ENCODE measurements around the gene FZD4.

The FZD4 gene

GRCh38 chr11:86912238-86912637 is 43.0 kb downstream of the FZD4 start:
- no peaks in the 10 kb centered on the region for H3K4me1 ChIP-seq (ENCODE audit: control insufficient read depth in 1 of 2, insufficient read depth in 1 of 2, low read depth in 1 of 2, low read length in 1 of 2)
- H3K27ac ChIP-seq: no peak overlapping the region
- H3K36me3 ChIP-seq: no peaks in the 10 kb centered on the region
- H3K4me3 ChIP-seq (ENCODE audit: low read depth in 1 of 2, low read length in 1 of 2): no peak overlapping the region
- H3K27me3 ChIP-seq: no peaks in the 10 kb centered on the region
- H3K9me3 ChIP-seq: no peaks in the 10 kb centered on the region
- no peak for TF ChIP-seq CTCF (IDR thresholded peaks at IDR 0.05)

- H3K4me1 ChIP-seq (ENCODE audit: control insufficient read depth in 1 of 2, insufficient read depth in 1 of 2, low read depth in 1 of 2, low read length in 1 of 2): no peaks in the 10 kb centered on the region
- no peak overlapping the region for H3K4me3 ChIP-seq (ENCODE audit: low read depth in 1 of 2, low read length in 1 of 2)
- H3K36me3 ChIP-seq: no peaks in the 10 kb centered on the region
- H3K27ac ChIP-seq: no peak overlapping the region
- H3K9me3 ChIP-seq: no peaks in the 10 kb centered on the region
- no peak for TF ChIP-seq CTCF (IDR thresholded peaks at IDR 0.05)
- no peaks in the 10 kb centered on the region for H3K27me3 ChIP-seq
Observed at GRCh38 chr11:86910592-86910991, 44.6 kb downstream of the FZD4 start.

- no peak overlapping the region for H3K27ac ChIP-seq
- H3K27me3 ChIP-seq: no peaks in the 10 kb centered on the region
- no peaks in the 10 kb centered on the region for H3K4me1 ChIP-seq (ENCODE audit: control insufficient read depth in 1 of 2, insufficient read depth in 1 of 2, low read depth in 1 of 2, low read length in 1 of 2)
- no peaks in the 10 kb centered on the region for H3K9me3 ChIP-seq
- H3K4me3 ChIP-seq (ENCODE audit: low read depth in 1 of 2, low read length in 1 of 2): no peak overlapping the region
- H3K36me3 ChIP-seq: no peaks in the 10 kb centered on the region
- no peak for TF ChIP-seq CTCF (IDR thresholded peaks at IDR 0.05)
Observed at GRCh38 chr11:86906198-86906597, 49.0 kb downstream of the FZD4 start.

GRCh38 chr11:86905252-86905651 is 49.9 kb downstream of the FZD4 start:
- no peak overlapping the region for H3K27ac ChIP-seq
- H3K4me3 ChIP-seq (ENCODE audit: low read depth in 1 of 2, low read length in 1 of 2): no peak overlapping the region
- TF ChIP-seq CTCF (IDR thresholded peaks at IDR 0.05): no peak
- no peaks in the 10 kb centered on the region for H3K36me3 ChIP-seq
- H3K9me3 ChIP-seq: no peaks in the 10 kb centered on the region
- H3K4me1 ChIP-seq (ENCODE audit: control insufficient read depth in 1 of 2, insufficient read depth in 1 of 2, low read depth in 1 of 2, low read length in 1 of 2): no peaks in the 10 kb centered on the region
- H3K27me3 ChIP-seq: no peaks in the 10 kb centered on the region

GRCh38 chr11:86904001-86904400 is 51.2 kb downstream of the FZD4 start:
- Histone ChIP-seq H3K36me3 (no peaks in the 10 kb centered on the region), H3K4me1 (ENCODE audit: control insufficient read depth in 1 of 2, insufficient read depth in 1 of 2, low read depth in 1 of 2, low read length in 1 of 2) (no peaks in the 10 kb centered on the region), H3K9me3 (no peaks in the 10 kb centered on the region), H3K27me3 (no peaks in the 10 kb centered on the region), H3K27ac (no peak overlapping the region), H3K4me3 (ENCODE audit: low read depth in 1 of 2, low read length in 1 of 2) (no peak overlapping the region)
- TF ChIP-seq CTCF (IDR thresholded peaks at IDR 0.05): no peak

GRCh38 chr11:86902345-86902744 is 52.9 kb downstream of the FZD4 start:
- no peaks in the 10 kb centered on the region for H3K4me1 ChIP-seq (ENCODE audit: control insufficient read depth in 1 of 2, insufficient read depth in 1 of 2, low read depth in 1 of 2, low read length in 1 of 2)
- no peaks in the 10 kb centered on the region for H3K27me3 ChIP-seq
- no peak overlapping the region for H3K4me3 ChIP-seq (ENCODE audit: low read depth in 1 of 2, low read length in 1 of 2)
- H3K9me3 ChIP-seq: no peaks in the 10 kb centered on the region
- no peak overlapping the region for H3K27ac ChIP-seq
- no peak for TF ChIP-seq CTCF (IDR thresholded peaks at IDR 0.05)
- H3K36me3 ChIP-seq: no peaks in the 10 kb centered on the region
